H1 (cell line): ENCODE measurements around the gene JPT2.

ENCODE experiments used
- CBX5 ChIP-seq: fragments of 300-800, 300-1000 bp; sonication (generic); IDR thresholded peaks from 2 replicates; pipeline ENCODE4 v1.7.1; 2016; ENCODE audit warnings: antibody characterized with exemption, low read length, low read depth
- CHD1 ChIP-seq: IDR thresholded peaks from 2 replicates; pipeline ENCODE4 v1.6.1; 2012; ENCODE audit warnings: low read depth, low read length, improper control_type of control experiment
- EGR1 ChIP-seq: IDR thresholded peaks from 2 replicates; pipeline ENCODE4 v1.6.1; 2011; ENCODE audit warnings: low read depth, low read length, borderline replicate concordance
- EZH2 ChIP-seq: fragments of 200-600 bp; sonication (generic); IDR thresholded peaks from 2 replicates; pipeline ENCODE4 v1.7.1; 2012; ENCODE audit warnings: low read depth, mild to moderate bottlenecking, moderate library complexity, low read length, inconsistent platforms; ENCODE audit not compliant: severe bottlenecking
- POLR2A ChIP-seq, 2 experiments: IDR thresholded peaks; 1 replicate in 1 of 2; 2 replicates in 1 of 2; pipeline ENCODE4 v1.6.1; 2011; ENCODE audit warnings: low read depth in 2 of 2, low read length in 2 of 2, mild to moderate bottlenecking in 2 of 2; ENCODE audit errors: control extremely low read depth in 1 of 2
- RAD21 ChIP-seq, 2 experiments: IDR thresholded peaks in 1 of 2; conservative IDR thresholded peaks in 1 of 2; 2 replicates each; pipeline ENCODE4 v1.6.1; 2011; ENCODE audit warnings: low read depth in 2 of 2, low read length in 2 of 2, improper control_type of control experiment in 1 of 2, inconsistent platforms in 1 of 2, mild to moderate bottlenecking in 1 of 2, moderate library complexity in 1 of 2

- TF ChIP-seq RAD21 (IDR thresholded peaks at IDR 0.05 in 1 of 2, conservative IDR thresholded peaks at IDR 0.05 in 1 of 2; ENCODE audit: low read depth in 2 of 2, low read length in 2 of 2) (no peak), EGR1 (no peak), CBX5 (no peak), CHD1 (no peak), EZH2 (no peak), POLR2A (IDR thresholded peaks at IDR 0.05; ENCODE audit: control extremely low read depth in 1 of 2, low read depth in 2 of 2, low read length in 2 of 2) (no peak)
Measured at GRCh38 chr16:1641261-1641660, 36.8 kb upstream of the JPT2 start.
